SK-N-SH (cell line): ENCODE data around the gene EPB41L5. TPM values are rescaled to one million over a fixed set of nuclear protein-coding genes. Genes with fewer than 3 reads are reported as not detected.

Experiments used
- CTCF ChIA-PET: fragments of 300-600, 350-600 bp; formaldehyde crosslinking; extraction: SDS; loops from one replicate; lab custom pipeline; 2021; lab: Yijun Ruan, JAX
- POLR2A ChIA-PET: fragments of 350-600 bp; sonication (Branson Sonifier 250); formaldehyde crosslinking; extraction: SDS; loops from one replicate; lab custom pipeline; 2020; ENCODE audit warnings: antibody characterized with exemption, inconsistent platforms; lab: Yijun Ruan, JAX
- DNase-seq: peaks from one replicate; pipeline ENCODE4 v3.0.0; 2012
- H2AFZ ChIP-seq: fragments of 200-600 bp; sonication (generic); 2 replicates; pipeline ENCODE4 v1.8.1; 2016; ENCODE audit warnings: antibody characterized with exemption, mild to moderate bottlenecking, low read depth
- H3F3A ChIP-seq: fragments of 200-600 bp; sonication (generic); replicated peaks from 2 replicates; pipeline ENCODE3; 2016; ENCODE audit warnings: antibody characterized with exemption, mild to moderate bottlenecking; ENCODE audit not compliant: insufficient read depth
- H3K27ac ChIP-seq, 2 experiments: fragments of 200-500 bp in 1 of 2; fragments of 200-600 bp in 1 of 2; sonication (Bioruptor generic) in 1 of 2; sonication (generic), shearing (Covaris generic) in 1 of 2; 2 replicates each; pipeline versions ENCODE4 v1.5.1 to v1.6.1; 2014 to 2016; ENCODE audit warnings: low read depth in 2 of 2, inconsistent platforms in 1 of 2, low read length in 1 of 2, mild to moderate bottlenecking in 1 of 2, mixed read lengths in 1 of 2
- H3K27me3 ChIP-seq: fragments of 200-600 bp; sonication (generic), shearing (Covaris generic); 2 replicates; pipeline ENCODE4 v1.6.1; 2016; ENCODE audit warnings: mixed run types; ENCODE audit not compliant: insufficient read depth
- H3K36me3 ChIP-seq, 2 experiments: fragments of 200-500 bp in 1 of 2; fragments of 200-600 bp in 1 of 2; sonication (Bioruptor generic) in 1 of 2; sonication (generic) in 1 of 2; replicated peaks in 1 of 2; 2 replicates each; pipeline versions ENCODE3 to v1.5.1; 2014 to 2016; ENCODE audit warnings: low read length in 1 of 2, mild to moderate bottlenecking in 1 of 2; ENCODE audit not compliant: insufficient read depth in 2 of 2, control insufficient read depth in 1 of 2
- H3K4me1 ChIP-seq, 2 experiments: fragments of 200-500 bp in 1 of 2; fragments of 200-600 bp in 1 of 2; sonication (Bioruptor generic) in 1 of 2; sonication (generic), shearing (Covaris generic) in 1 of 2; 2 replicates each; pipeline versions ENCODE4 v1.5.1 to v1.6.1; 2014 to 2016; ENCODE audit warnings: low read depth in 1 of 2, low read length in 1 of 2, mixed run types in 1 of 2; ENCODE audit not compliant: insufficient read depth in 2 of 2, control insufficient read depth in 1 of 2
- H3K4me2 ChIP-seq: fragments of 200-600 bp; sonication (generic), shearing (Covaris generic); 2 replicates; pipeline ENCODE4 v1.6.1; 2017; ENCODE audit warnings: mixed run types
- H3K4me3 ChIP-seq, 2 experiments: fragments of 200-500 bp in 1 of 2; fragments of 200-600 bp in 1 of 2; sonication (Bioruptor generic) in 1 of 2; sonication (generic), shearing (Covaris generic) in 1 of 2; 2 replicates each; pipeline versions ENCODE4 v1.5.1 to v1.8.1; 2014 to 2016; ENCODE audit warnings: low read depth in 2 of 2, inconsistent platforms in 1 of 2, low read length in 1 of 2, mild to moderate bottlenecking in 1 of 2, mixed read lengths in 1 of 2, moderate library complexity in 1 of 2
- H3K79me2 ChIP-seq: fragments of 200-600 bp; sonication (generic); 2 replicates; pipeline ENCODE4 v1.8.1; 2017; ENCODE audit warnings: mild to moderate bottlenecking; ENCODE audit not compliant: insufficient read depth
- H3K9ac ChIP-seq: fragments of 200-600 bp; sonication (generic); 2 replicates; pipeline ENCODE4 v1.6.1; 2017; ENCODE audit warnings: mixed run types
- H3K9me2 ChIP-seq: fragments of 200-600 bp; sonication (generic); 2 replicates; pipeline ENCODE4 v1.6.1; 2017; ENCODE audit warnings: mixed run types
- H3K9me3 ChIP-seq: fragments of 200-600 bp; sonication (generic); 2 replicates; pipeline ENCODE4 v1.6.1; 2017; ENCODE audit warnings: mixed run types, mild to moderate bottlenecking, moderate library complexity
- H4K20me1 ChIP-seq: fragments of 200-600 bp; sonication (generic); 2 replicates; pipeline ENCODE4 v1.6.1; 2017; ENCODE audit warnings: mild to moderate bottlenecking, mixed run types; ENCODE audit not compliant: insufficient read depth
- CHD2 ChIP-seq: fragments of 150-350 bp; IDR thresholded peaks from 2 replicates; pipeline ENCODE4 v1.6.1; 2018; ENCODE audit warnings: low read length; ENCODE audit not compliant: partially characterized antibody
- ELF1 ChIP-seq: IDR thresholded peaks from 2 replicates; pipeline ENCODE4 v1.4.0; 2012
- EZH2phosphoT487 ChIP-seq: fragments of 200-600 bp; sonication (generic); IDR thresholded peaks from 2 replicates; pipeline ENCODE4 v1.6.1; 2017; ENCODE audit warnings: low read depth, mixed run types, mild to moderate bottlenecking, antibody characterized with exemption, moderate library complexity, borderline replicate concordance
- FOXM1 ChIP-seq: IDR thresholded peaks from 2 replicates; pipeline ENCODE4 v1.4.0; 2012; ENCODE audit warnings: low read depth, mild to moderate bottlenecking
- JUND ChIP-seq: IDR thresholded peaks from 2 replicates; pipeline ENCODE4 v1.4.0; 2012
- MEF2A ChIP-seq: IDR thresholded peaks from 2 replicates; pipeline ENCODE4 v1.4.0; 2012; ENCODE audit warnings: low read depth, borderline replicate concordance
- NRF1 ChIP-seq: IDR thresholded peaks from 2 replicates; pipeline ENCODE4 v1.6.1; 2012; ENCODE audit warnings: low read depth, mild to moderate bottlenecking, low read length
- POLR2AphosphoS5 ChIP-seq: IDR thresholded peaks from 2 replicates; pipeline ENCODE4 v1.6.1; 2012; ENCODE audit warnings: low read depth, low read length
- RAD21 ChIP-seq: IDR thresholded peaks from 2 replicates; pipeline ENCODE4 v1.6.1; 2012; ENCODE audit warnings: mild to moderate bottlenecking, low read length
- SMC3 ChIP-seq: IDR thresholded peaks from 2 replicates; pipeline ENCODE4 v1.6.1; 2012; ENCODE audit warnings: low read depth, low read length, improper control_type of control experiment
- TEAD4 ChIP-seq: IDR thresholded peaks from 2 replicates; pipeline ENCODE4 v1.4.0; 2012; ENCODE audit warnings: mild to moderate bottlenecking, borderline replicate concordance; ENCODE audit not compliant: insufficient read depth
- YY1 ChIP-seq: IDR thresholded peaks from 2 replicates; pipeline ENCODE4 v1.4.0; 2012; ENCODE audit warnings: low read depth, mild to moderate bottlenecking
- WGBS: methylation state at CpG from one replicate; pipeline ENCODE4 v1.1.6; 2017; ENCODE audit warnings: low lambda C conversion rate; 5-methylcytosine and 5-hydroxymethylcytosine counted together
- polyA plus RNA-seq, 3 experiments: library from polyadenylated mRNA; depleted of rRNA; stranded (reverse); fragments of >200 nt; gene quantifications; 2 replicates each; pipeline ENCODE4 v1.2.3, GENCODE V29; 2012
- TF ChIP-seq, protein P1 (sequence below): IDR thresholded peaks from 2 replicates; pipeline ENCODE4; 2012
- TF ChIP-seq, protein P2 (sequence below): IDR thresholded peaks from 2 replicates; pipeline ENCODE4 v1.4.0; 2012; ENCODE audit warnings: low read depth, borderline replicate concordance
- TF ChIP-seq, protein P3 (sequence below): IDR thresholded peaks from 2 replicates; pipeline ENCODE4 v1.4.0; 2012; ENCODE audit warnings: low read depth
- TF ChIP-seq, protein P4 (sequence below): fragments of 150-350 bp; IDR thresholded peaks from 2 replicates; pipeline ENCODE4 v1.6.1; 2017; ENCODE audit warnings: antibody characterized with exemption, low read length, low read depth, borderline replicate concordance

Gene EPB41L5
- polyA plus RNA-seq, 1 of the 3 experiments (the other 2 are of a cell fraction) = 5.3 TPM

- TF ChIP-seq, protein P1, sequence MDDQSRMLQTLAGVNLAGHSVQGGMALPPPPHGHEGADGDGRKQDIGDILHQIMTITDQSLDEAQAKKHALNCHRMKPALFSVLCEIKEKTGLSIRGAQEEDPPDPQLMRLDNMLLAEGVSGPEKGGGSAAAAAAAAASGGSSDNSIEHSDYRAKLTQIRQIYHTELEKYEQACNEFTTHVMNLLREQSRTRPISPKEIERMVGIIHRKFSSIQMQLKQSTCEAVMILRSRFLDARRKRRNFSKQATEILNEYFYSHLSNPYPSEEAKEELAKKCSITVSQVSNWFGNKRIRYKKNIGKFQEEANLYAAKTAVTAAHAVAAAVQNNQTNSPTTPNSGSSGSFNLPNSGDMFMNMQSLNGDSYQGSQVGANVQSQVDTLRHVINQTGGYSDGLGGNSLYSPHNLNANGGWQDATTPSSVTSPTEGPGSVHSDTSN = no peak
- TF ChIP-seq, protein P2, sequence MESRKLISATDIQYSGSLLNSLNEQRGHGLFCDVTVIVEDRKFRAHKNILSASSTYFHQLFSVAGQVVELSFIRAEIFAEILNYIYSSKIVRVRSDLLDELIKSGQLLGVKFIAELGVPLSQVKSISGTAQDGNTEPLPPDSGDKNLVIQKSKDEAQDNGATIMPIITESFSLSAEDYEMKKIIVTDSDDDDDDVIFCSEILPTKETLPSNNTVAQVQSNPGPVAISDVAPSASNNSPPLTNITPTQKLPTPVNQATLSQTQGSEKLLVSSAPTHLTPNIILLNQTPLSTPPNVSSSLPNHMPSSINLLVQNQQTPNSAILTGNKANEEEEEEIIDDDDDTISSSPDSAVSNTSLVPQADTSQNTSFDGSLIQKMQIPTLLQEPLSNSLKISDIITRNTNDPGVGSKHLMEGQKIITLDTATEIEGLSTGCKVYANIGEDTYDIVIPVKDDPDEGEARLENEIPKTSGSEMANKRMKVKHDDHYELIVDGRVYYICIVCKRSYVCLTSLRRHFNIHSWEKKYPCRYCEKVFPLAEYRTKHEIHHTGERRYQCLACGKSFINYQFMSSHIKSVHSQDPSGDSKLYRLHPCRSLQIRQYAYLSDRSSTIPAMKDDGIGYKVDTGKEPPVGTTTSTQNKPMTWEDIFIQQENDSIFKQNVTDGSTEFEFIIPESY = no peak
- TF ChIP-seq CHD2 (no peak), NRF1 (no peak), POLR2AphosphoS5 (no peak), FOXM1 (no peak), TEAD4 (no peak), SMC3 (no peak), JUND (no peak), MEF2A (no peak), ELF1 (no peak), YY1 (no peak), EZH2phosphoT487 (no peak)
- TF ChIP-seq, protein P3, sequence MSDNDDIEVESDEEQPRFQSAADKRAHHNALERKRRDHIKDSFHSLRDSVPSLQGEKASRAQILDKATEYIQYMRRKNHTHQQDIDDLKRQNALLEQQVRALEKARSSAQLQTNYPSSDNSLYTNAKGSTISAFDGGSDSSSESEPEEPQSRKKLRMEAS = no peak
- Histone ChIP-seq H3K4me3 (no peak overlapping the region), H3K9me2 (no peaks in the 10 kb centered on the region), H3F3A (no peaks in the 10 kb centered on the region), H3K9me3 (no peaks in the 10 kb centered on the region), H2AFZ (no peak overlapping the region), H3K4me2 (no peak overlapping the region), H4K20me1 (no peaks in the 10 kb centered on the region), H3K27me3 (no peaks in the 10 kb centered on the region), H3K4me1 (peaks cover 7 to 27% of the 10 kb centered on the region in 2 experiments; a peak in 2 of 4 replicates), H3K9ac (no peak overlapping the region), H3K36me3 (no peaks in the 10 kb centered on the region), H3K79me2 (peaks cover 4% of the 10 kb centered on the region), H3K27ac (no peak overlapping the region)
- WGBS = 92% methylated on average over 15 of the region's 16 CpGs
- DNase-seq = no peak
- ChIA-PET POLR2A (no interaction called here), CTCF (interaction anchor here (1.4 to 2.2 kb wide), 3 partner anchors 25 to 118 kb away, joined by 5 to 11 read pairs (median 7); partner anchors contain the start of gene RALB)
These were observed 214.5 kb downstream of the EPB41L5 start for GRCh38 chr2:120227111-120227991.

- no peaks in the 10 kb centered on the region for H3K79me2 ChIP-seq
- 69% methylated on average over 5 of the region's 5 CpGs for WGBS
- no peaks in the 10 kb centered on the region for H4K20me1 ChIP-seq
- H3K9me3 ChIP-seq = no peaks in the 10 kb centered on the region
- H2AFZ ChIP-seq = no peak overlapping the region
- TF ChIP-seq, protein P3 = no peak
- no peak for TF ChIP-seq EZH2phosphoT487
- TF ChIP-seq SMC3 = peak; percentile 21; the same call in 1 of the 2 replicates
- TF ChIP-seq, protein P4, sequence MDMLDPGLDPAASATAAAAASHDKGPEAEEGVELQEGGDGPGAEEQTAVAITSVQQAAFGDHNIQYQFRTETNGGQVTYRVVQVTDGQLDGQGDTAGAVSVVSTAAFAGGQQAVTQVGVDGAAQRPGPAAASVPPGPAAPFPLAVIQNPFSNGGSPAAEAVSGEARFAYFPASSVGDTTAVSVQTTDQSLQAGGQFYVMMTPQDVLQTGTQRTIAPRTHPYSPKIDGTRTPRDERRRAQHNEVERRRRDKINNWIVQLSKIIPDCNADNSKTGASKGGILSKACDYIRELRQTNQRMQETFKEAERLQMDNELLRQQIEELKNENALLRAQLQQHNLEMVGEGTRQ = no peak
- no peak for TF ChIP-seq FOXM1
- peak; percentile 33 for TF ChIP-seq RAD21
- POLR2A ChIA-PET = no interaction called here
- H3K4me3 ChIP-seq = no peak overlapping the region
- no peak for DNase-seq
- H3K4me1 ChIP-seq = peaks cover 3 to 22% of the 10 kb centered on the region in 2 experiments; a peak in 2 of 4 replicates
- H3K27ac ChIP-seq = no peak overlapping the region
- H3K36me3 ChIP-seq = no peaks in the 10 kb centered on the region
- no peak overlapping the region for H3K4me2 ChIP-seq
- CTCF ChIA-PET = interaction anchor here (1.4 to 2.2 kb wide), 3 partner anchors 24 to 119 kb away, joined by 5 to 11 read pairs (median 7); partner anchors contain the start of gene RALB
- H3K9me2 ChIP-seq = no peaks in the 10 kb centered on the region
- no peak overlapping the region for H3K9ac ChIP-seq
- H3K27me3 ChIP-seq = no peaks in the 10 kb centered on the region
- H3F3A ChIP-seq = no peaks in the 10 kb centered on the region
These were observed 215.6 kb downstream of the EPB41L5 start for GRCh38 chr2:120228503-120228902.
